GM21619 (cell line): ENCODE data around the gene ACBD4.

Experiments
- ATAC-seq: cut with Tn5 transposase; IDR thresholded peaks from one replicate; pipeline ENCODE4 v1.9.1; 2021; ENCODE audit not compliant: unreplicated experiment

The ACBD4 gene

GRCh38 chr17:45104029-45104428, 31.5 kb upstream of the ACBD4 start:
- no peak for ATAC-seq

- ATAC-seq, result no peak
These were observed 31.0 kb upstream of the ACBD4 start for GRCh38 chr17:45104497-45104896.

GRCh38 chr17:45104907-45105624, 30.4 kb upstream of the ACBD4 start:
- no peak for ATAC-seq

GRCh38 chr17:45106096-45106495, 29.4 kb upstream of the ACBD4 start:
- no peak for ATAC-seq

- no peak for ATAC-seq
These were observed 28.9 kb upstream of the ACBD4 start for GRCh38 chr17:45106582-45106981.

GRCh38 chr17:45107293-45108010, 28.0 kb upstream of the ACBD4 start:
- no peak for ATAC-seq

- no peak for ATAC-seq
These were observed 27.4 kb upstream of the ACBD4 start for GRCh38 chr17:45108051-45108450.

GRCh38 chr17:45108595-45109521, 26.6 kb upstream of the ACBD4 start:
- no peak for ATAC-seq

- ATAC-seq, result no peak
These were observed 24.5 kb upstream of the ACBD4 start for GRCh38 chr17:45110676-45111611.

- ATAC-seq, result no peak
These were observed 23.6 kb upstream of the ACBD4 start for GRCh38 chr17:45111850-45112249.

- ATAC-seq, result no peak
These were observed 22.7 kb upstream of the ACBD4 start for GRCh38 chr17:45112559-45113423.

GRCh38 chr17:45113424-45113754, 22.1 kb upstream of the ACBD4 start:
- no peak for ATAC-seq

GRCh38 chr17:45114117-45114932, 21.2 kb upstream of the ACBD4 start:
- ATAC-seq, result no peak

GRCh38 chr17:45115015-45115625, 20.4 kb upstream of the ACBD4 start:
- ATAC-seq, result no peak

- no peak for ATAC-seq
These were observed 19.6 kb upstream of the ACBD4 start for GRCh38 chr17:45115871-45116270.

GRCh38 chr17:45116434-45117016, 19.0 kb upstream of the ACBD4 start:
- no peak for ATAC-seq

GRCh38 chr17:45117334-45117733, 18.2 kb upstream of the ACBD4 start:
- ATAC-seq, result no peak
